Activated naive CD4-positive, alpha-beta T cell treated with anti-CD3 and anti-CD28 coated beads, Interleukin-2, amount 50 U/mL, for 16 hours (primary cell): ENCODE measurements around the gene LRCH4.

Experiments
- DNase-seq: peaks from one replicate; pipeline ENCODE4 v3.0.0-alpha.2; 2020

LRCH4 gene, protein sequence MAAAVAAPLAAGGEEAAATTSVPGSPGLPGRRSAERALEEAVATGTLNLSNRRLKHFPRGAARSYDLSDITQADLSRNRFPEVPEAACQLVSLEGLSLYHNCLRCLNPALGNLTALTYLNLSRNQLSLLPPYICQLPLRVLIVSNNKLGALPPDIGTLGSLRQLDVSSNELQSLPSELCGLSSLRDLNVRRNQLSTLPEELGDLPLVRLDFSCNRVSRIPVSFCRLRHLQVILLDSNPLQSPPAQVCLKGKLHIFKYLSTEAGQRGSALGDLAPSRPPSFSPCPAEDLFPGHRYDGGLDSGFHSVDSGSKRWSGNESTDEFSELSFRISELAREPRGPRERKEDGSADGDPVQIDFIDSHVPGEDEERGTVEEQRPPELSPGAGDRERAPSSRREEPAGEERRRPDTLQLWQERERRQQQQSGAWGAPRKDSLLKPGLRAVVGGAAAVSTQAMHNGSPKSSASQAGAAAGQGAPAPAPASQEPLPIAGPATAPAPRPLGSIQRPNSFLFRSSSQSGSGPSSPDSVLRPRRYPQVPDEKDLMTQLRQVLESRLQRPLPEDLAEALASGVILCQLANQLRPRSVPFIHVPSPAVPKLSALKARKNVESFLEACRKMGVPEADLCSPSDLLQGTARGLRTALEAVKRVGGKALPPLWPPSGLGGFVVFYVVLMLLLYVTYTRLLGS

DNA sequence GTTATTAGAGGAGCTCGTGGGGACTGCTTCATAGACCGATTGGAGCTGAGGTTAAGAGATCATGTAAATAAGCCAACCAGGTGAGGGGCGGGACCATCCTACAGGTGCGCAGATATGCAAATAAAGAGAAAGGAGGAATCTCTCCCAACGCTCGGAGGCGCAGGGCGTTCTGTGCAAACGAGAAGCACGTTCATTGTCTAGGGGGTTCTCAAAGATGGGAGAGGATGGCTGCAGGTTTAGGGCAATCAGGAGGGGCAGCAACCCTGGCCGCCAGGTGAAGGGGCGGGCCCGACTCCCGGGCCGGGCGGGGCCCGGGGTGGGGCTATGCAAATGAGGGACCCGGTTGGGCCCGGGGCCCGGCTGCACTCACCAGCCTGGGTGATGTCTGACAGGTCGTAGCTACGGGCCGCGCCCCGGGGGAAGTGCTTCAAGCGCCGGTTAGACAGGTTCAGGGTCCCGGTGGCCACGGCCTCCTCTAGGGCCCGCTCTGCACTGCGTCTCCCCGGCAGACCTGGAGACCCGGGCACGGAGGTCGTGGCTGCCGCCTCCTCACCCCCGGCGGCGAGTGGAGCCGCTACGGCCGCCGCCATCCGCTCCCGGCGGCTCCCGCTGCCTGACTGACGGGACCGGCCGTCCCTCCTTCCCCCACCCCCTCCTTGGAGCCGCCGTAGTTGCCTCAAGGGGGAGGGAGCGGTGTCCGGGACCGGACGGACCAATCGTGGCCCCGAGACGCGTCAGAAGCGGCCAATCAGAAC, at the start of gene LRCH4:
Gene LRCH4, minus strand, starts transcription at position 619 of the 755 bp plus-strand sequence. Its CDS starts 29 bp downstream, at position 590.
- peak; percentile 60 for DNase-seq

DNA sequence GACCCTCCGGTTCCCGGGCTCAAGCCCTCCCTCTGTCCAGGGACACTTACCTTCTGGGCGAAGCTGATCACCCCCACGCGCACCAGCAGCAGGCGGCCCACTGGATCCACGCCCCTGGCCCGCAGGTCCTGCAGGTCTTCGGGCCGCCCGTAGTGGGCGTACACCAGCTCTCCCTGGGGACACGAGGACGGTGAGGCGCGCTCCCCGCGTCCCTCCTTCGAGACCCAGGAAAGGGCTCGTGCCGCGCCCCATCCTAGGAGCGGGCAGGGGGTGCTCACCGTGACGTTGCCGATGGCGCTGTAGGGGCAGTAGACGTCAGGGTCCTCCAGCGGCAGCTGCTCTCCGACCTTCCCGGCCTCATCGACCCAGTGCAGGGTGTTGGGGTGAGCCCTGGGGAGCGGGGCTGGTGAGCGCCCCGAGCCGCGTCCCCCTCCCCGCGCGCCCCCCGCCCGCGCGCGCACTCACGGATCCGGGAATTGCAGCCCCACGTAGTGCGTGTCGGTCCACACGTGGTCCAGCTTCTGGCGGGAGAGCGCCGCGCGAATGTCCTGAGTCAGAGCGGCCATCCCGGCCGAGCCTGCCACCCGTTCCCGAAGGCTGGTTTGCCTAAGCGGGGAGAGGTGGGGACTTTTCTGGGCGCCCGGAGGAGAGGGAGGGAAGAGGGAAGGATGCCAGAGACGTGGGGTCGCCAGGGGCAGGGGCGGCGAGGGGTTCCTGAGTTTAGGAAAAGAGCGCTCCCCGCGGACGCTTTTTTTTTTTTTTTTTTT, 47.2 kb upstream of the LRCH4 start:
- peak; percentile 65 for DNase-seq

DNA sequence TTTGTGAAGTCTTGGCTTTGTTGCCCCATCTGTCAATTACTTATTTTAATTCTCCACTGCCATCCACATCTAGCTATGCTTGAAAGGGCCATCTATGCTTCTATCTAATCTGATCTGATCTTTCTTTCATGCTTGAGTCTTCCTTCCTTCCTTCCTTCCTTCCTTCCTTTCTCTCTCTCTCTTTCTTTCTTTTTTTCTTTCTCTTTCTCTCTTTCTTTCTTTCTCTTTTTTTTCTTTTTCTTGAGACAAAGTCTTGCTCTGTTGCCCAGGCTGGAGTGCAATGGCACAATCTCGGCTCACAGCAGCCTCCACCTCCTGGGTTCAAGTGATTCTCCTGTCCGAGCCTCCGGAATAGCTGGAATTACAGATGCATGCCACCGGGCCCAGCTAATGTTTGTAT, 44.1 kb upstream of the LRCH4 start:
- DNase-seq = no peak

DNA sequence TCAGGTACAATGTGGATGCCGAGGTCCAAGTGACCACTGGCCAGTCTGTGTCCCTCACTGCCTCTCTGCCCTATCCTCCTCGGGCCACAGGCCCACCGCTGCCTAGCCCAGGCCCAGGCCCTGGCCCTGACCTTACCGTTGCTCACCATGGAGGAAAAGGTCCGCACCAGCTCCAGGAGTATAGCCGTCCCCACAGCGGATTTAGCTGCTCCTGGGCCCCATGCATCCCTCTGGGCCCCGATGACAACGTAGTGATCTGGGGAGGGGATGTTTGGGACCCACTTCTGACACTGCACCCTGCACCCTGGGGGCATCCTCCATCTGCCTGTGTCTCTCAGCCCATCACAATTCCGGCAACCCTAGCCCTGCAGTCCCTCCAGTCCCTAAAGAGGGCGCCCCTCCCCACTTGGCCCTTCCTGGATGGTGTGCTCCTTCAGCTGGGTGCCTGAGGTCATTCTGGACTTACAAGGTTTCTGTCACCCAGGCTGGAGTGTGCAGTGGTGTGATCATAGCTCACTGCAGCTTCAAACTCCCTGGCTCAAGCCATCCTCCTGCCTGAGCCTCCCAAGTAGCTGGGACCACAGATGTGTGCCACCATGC, 43.3 kb upstream of the LRCH4 start:
- no peak for DNase-seq

DNA sequence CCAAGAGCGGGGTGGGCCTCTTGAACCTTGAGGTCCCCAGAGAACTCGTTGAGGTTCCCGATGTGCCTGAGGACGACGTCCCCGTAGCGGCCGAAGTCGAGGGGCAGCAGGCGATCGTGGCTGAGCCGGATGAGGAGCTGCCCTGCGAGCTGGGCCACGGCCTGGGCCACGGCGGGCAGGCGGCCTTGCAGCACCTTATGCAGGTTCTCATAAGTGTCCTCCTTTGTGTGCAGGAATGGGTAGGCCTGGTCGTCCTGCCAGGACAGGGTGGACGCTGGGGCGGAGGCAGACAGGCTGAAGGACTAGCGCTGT, 41.3 kb upstream of the LRCH4 start:
- no peak for DNase-seq

DNA sequence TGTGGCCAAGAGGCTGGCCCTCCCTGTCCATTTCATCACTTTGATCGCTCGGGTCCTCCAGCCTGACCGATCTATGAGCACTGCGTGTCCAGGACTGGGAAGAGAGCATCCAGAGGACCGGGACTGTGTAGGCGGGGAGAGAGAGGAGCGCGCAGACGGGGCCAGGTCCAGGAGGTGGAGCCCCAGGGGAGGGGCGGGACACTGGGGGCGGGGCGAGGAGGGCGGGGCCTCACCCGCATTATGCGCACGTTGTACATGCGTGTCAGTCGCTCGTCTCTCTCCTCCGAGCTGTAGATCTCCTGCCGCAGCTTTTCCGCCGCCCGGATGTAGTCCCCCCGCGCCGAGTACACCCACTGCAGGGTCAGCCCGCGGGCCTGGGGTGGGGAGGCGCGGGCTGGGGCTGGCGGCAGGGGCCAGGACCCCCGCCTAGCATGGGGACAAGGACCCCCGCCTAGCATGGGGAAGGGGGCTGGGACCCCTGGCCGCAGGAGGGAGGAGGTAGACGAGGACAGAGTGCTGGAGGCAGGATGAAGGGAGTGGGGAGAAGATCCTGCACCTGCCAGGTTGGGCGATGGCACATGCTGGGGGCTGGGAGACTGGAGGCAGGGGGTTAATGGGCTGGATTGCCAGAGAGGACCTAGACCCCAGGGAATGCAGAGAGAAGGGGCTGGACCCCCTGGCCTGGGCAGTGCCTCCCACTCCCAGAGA, 40.8 kb upstream of the LRCH4 start:
- peak; percentile 82 for DNase-seq

DNA sequence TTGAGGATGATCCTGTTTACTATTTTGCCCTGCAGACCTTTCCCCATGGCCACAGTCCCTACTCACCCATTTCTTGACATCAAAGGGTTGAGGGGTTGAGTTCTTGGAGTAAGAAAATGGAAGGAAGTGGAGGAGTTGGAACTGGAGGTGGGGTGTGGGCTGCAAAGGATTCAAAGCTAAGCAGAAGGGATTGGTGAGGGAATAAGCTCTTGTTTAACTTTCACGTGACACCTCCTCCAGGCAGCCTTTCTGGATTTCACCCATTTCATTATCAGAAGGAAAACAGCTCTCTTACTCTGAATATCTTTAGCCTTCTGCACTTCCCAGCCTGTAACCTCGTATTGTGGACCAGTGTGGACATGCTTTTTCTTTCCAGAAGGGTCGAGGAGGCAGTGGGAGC, 40.1 kb upstream of the LRCH4 start:
- DNase-seq = no peak

DNA sequence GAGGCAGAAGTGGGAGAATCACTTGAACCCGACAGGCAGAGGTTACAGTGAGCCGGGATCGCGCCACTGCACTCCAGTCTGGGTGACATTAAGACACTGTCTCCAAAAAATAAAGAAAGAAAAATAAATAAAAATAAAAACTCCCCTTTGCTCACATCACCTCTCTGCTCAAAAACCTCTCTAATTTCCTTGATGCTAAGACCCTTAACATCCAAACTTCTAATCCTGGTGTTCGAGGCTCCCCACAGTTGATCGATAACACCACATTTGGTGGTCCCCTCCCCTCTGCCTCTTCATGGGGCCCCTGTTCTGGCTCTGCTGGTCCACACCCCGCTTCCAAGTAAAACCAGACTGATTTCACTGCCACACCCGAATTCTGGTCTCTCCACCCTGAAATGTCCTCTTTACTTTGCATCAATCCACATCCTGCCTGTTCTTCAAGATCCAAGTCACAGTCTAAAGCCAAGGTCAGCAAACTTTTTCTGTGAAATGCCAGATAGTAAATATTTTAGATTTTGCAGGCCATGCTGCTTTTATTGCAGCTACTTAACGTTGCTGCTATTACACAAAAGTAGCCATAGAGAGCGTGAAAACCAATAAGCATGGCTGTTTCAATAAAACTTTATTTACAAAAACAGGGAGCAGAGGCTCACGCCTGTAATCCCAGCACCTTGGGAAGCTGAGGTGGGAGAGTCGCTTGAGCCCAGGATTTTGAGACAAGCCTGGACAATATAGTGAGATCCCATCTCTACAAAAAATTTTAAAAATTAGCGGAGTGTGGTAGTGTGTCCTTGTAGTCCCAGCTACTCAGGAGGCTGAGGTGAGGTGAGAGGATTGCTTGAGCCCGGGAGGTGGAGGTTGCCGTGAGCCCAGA, 38.3 kb upstream of the LRCH4 start:
- DNase-seq = no peak

DNA sequence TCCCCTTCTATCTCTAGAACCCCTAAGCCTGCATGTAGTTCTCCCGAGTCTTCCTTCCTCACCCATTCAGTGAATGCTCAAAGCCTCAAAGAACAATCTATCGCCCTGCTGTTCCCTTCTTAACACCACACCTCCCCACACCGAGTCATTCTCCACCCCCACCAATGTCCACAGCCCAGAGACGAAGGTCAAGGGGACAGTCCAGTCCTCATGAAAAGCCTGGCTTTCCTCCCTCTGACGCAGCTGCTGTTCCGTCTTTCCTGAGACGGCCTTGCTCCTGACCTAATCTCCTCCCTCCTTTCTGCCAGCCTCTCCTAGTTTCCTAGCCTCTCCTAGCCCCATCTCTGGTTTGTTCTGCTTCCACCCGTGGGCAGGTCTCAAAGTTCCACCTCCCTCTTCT, 35.6 kb upstream of the LRCH4 start:
- no peak for DNase-seq

DNA sequence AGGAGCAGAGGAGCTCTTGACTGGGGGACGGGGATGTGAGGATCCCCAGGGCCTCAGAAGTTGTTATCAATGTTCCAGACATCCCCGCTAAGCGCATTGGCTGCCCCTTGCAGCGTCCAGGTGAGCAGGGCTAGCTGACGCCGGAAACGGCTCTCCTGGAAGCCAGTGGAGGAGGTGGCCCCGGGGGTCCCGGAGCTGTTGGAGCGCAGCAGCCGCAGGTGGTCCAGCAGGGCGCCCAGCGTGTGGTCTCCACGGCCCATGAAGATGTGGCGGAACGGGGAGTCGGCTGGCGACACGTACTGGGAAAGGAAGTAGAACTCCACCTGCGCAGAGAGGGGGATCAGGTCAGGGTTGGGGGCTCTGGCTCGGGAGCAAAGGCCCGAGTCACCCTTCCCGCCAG, 34.9 kb upstream of the LRCH4 start:
- DNase-seq = no peak

DNA sequence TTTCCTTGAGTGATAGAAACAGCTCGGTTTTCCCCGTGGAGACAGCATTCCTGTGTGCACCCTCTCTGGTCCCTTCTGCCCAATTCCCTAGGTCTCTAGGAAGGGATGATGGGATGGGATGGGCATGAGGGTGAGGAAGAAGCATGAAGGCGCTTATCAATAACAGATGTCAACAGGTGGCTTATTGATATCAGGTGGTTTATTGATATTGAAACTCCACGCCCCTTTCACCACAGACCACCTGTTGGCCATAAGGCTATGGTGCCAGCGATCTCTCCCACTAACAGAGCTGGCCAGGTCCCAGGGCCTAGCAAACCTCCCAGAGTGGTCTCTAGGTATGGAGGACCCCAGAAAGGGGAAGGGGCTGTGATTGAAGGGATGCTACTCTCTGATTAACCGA, 34.3 kb upstream of the LRCH4 start:
- DNase-seq = no peak

DNA sequence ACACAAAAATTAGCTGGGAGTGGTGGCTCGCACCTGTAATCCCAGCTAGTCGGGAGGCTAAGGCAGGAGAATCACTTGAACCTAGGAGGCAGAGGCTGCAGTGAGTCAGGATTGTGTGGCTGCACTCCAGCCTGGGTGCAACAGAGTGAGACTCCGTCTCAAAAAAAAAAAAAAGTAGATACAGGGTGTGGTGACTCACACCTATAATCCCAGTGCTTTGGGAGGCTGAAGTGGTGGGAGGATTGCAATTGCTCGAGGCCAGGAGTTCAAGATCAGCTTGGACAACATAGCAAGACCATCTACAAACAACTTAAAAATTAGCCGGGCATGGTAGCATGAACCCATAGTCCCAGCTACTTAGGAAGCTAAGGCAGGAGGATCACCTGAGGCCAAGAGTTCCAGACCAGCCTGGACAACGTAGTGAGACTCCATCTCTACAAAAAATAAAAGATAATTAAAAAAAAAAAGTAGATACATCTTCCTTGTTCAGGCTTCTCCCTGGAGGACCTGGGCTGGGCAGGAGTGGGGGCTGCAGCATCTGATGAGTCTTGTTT, 28.5 kb upstream of the LRCH4 start:
- no peak for DNase-seq

DNA sequence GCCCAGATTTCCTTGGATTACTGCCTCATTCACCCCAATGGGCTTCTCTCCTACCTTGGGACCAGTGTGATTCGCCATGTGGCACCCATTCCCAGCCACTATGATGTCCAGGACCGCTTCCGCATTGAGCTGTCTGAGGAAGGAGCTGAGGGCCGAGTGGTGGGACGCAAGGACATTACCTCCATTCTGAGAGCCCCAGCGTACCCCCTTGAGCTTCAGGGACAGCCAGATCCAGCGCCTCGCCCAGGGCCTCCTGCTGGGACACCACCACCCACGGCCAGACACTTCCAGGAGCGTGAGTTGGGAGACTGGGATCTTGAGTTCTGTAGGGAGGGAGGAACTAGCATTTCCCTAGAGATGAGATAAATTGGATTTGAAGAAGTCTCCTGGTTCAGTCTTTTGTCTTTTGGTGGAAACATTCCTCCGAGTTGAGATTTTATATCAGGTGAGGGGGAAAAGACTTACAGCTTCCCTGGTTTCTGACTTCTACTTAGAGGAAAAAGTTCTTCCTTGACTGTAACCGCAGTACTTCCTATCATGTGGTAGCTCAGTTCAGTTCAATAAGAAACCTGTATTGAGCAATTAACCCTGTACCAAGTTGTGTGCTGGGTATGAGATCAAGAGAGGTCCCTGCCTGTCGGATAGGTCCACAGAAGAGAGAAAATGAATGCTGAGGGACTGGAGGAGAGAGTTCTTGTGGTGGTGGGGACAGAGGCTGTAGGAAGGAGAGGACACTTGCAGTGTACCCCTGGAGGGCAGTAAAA, 27.7 kb upstream of the LRCH4 start:
- no peak for DNase-seq

DNA sequence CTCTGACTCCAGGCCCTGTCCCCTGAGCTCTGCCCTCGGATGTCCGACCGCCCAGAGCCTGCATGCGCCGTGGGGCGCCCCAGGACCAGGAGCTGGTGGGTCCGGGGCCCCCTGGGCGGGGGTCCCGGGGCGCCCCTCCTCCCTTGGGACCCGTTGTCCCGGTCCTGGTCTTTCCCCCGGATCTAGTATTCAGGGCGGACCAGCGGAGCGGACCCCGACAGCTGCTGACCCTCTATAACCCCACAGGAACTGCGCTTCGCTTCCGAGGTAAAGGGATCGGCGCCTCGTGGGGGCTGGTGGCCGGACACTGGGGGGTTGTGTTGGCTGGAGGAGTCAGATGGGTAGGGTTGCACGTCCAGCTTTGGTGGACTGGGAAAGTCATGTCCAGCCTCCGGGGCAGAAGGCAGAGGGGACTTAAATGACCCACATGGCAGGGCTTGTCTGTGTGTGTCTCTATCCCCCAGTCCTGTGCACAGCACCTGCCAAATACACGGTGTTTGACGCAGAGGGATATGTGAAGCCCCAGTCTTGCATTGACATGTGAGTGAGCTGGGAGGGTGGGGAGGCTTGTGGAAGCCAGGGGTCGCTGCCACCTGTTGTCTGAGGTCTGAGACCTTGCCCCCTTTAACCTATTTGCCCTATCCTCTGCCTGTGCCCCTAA, 26.9 kb upstream of the LRCH4 start:
- no peak for DNase-seq

DNA sequence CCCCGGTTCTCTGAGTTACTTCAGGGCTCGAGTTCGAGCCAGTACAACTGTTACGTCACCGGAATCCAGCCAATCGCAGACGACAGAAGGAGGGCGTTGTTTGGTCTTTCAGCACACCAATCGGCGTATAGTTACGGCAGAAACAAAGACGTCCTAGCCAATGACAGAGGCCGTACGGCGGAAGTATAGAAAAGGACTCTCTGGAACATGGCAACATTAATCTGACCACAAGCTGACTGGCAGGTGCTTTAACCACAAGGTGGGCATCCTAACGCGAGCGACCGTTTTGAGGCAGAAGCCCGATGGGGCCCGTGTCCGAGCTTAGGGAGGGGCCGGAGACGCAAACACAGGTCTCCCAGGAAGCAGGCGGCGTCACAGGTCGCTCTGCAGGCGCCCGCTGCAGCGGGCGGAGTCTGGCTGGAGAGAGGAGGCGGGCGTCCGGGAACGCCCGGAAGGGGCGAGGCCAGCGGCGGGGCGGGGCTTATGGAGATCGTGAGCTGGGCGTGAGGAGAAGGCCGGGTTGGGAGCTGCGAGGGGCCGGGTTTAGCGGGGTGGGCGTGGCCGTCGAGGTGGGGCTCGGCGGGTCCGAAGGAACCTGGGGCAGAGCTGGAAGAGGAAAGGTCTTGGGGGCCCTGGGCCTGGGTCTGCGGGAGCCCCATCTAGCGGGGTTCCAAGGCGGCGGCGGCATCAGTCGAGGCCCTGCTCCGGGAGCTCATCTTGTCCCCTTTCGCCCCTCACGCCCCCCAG, 26.2 kb upstream of the LRCH4 start, which contains the start of gene MOSPD3:
Gene MOSPD3, plus strand, starts transcription at position 558 of the 747 bp plus-strand sequence. CDS start 252 bp downstream, outside the sequence.
- peak; percentile 98 for DNase-seq

DNA sequence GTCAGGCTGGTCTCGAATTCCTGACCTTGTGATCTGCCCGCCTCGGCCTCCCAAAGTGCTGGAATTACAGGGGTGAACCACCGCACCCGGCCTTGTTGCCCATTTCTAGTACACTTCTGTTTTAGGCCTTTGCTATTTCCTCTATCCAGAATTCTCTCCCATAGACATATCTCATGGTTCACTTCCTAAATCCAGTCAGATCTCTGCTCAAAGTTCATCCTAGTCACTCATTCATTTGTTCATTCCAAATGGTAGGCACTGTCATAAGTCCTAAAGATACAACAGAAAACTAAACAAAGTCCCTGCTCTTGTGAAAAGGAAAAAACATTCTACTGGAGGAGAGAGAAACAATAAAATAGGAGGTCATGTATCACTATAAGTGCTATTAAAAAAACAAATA, 24.0 kb upstream of the LRCH4 start:
- no peak for DNase-seq

DNA sequence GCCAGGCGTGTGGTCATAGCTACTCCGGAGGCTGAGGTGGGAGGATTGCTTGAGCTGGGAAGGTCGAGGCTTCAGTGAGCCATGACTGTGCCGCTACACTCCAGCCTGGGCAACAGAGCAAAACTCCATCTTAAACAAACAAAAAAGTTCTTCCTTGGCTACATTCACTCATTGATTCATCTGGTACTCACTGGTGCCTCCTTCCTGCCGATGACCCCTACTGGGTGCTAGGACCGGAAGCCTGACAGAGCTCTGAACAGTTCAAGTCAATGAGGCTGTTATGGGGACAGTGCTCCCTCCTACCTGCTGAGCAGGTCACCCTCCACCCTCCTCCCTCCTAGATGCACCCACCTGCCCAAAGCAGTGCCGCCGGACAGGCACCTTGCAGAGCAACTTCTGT, 21.2 kb upstream of the LRCH4 start:
- no peak for DNase-seq

DNA sequence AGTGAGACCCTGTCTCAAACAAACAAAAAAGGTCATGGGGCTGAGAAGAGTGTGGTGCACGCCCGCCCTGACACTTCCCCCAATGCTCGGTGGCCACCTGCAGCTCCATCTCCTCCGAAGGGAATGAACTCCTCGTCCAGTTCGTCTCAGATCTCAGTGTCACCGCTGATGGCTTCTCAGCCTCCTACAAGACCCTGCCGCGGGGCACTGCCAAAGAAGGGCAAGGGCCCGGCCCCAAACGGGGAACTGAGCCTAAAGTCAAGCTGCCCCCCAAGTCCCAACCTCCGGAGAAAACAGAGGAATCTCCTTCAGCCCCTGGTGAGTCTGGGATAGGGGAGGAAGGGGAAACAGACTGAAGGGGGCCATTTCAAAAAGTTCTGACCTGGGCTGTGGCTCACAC, 20.4 kb upstream of the LRCH4 start:
- DNase-seq = no peak
